ENCODE data around the gene LPAR3. TPM values are rescaled to one million over a fixed set of nuclear protein-coding genes. Genes with fewer than 3 reads are reported as not detected.

Gene LPAR3
- total RNA-seq, 4 donors from 2014 or later = 3.5 to 10.9 (median 4.1) TPM; not detected in 1

GRCh38 chr1:84823511-84823910 is 69.5 kb downstream of the LPAR3 start:
- Histone ChIP-seq H3K4me1 (no peaks in the 10 kb centered on the region), H3K9me3 (no peaks in the 10 kb centered on the region), H3K4me3 (no peak overlapping the region), H3K27me3 (no peaks in the 10 kb centered on the region), H3K36me3 (no peaks in the 10 kb centered on the region), H3K27ac (no peak overlapping the region)
- no peak for TF ChIP-seq CTCF (IDR thresholded peaks at IDR 0.05)
- no peak for TF ChIP-seq POLR2AphosphoS5 (IDR thresholded peaks at IDR 0.05)
- no peak for TF ChIP-seq POLR2A (IDR thresholded peaks at IDR 0.05)
- intact Hi-C loops (cut with DNase I; ENCODE audit: low total_unique reads) (no loop called here), in situ Hi-C loops (cut with MboI; ENCODE audit: low pct_ligation_motif_present in 1 of 4, low pct_unique_long_range_greater_than_20kb in 1 of 4, low sequenced_read_pairs in 3 of 4) (no loop called here)
- no peak for DNase-seq

DNA sequence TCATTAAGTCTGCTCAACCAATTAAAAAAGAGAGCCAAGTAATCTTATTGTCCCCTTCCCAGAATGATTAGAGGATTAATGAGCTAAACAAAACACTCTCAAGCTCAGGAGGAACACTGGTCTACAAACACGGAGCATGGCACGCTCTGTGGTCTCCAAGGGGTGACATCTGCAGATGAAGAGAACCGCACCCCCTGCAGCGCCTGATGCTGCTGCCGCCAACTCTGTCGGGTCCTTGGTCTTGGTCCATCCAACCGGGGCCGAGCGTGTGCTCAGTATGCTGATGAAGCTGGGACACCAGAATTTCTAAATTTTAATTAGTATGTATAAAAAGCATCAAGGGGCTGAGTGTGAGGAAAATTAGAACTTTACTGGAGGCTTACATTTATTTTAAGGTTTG is 82.7 kb downstream of the LPAR3 start:
- intact Hi-C loops (cut with DNase I; ENCODE audit: low total_unique reads) (no loop called here), in situ Hi-C loops (cut with MboI; ENCODE audit: low pct_ligation_motif_present in 1 of 4, low pct_unique_long_range_greater_than_20kb in 1 of 4, low sequenced_read_pairs in 3 of 4) (no loop called here)
- Histone ChIP-seq H3K4me1 (peaks cover 0 to 5% (median 3%) of the 10 kb centered on the region in 4 donors), H3K4me3 (no peak overlapping the region), H3K9me3 (no peaks in the 10 kb centered on the region), H3K27ac (no peak overlapping the region), H3K36me3 (no peaks in the 10 kb centered on the region), H3K27me3 (no peaks in the 10 kb centered on the region)
- TF ChIP-seq POLR2A (IDR thresholded peaks at IDR 0.05) = no peak
- TF ChIP-seq POLR2AphosphoS5 (IDR thresholded peaks at IDR 0.05) = no peak
- 88 to 100% methylated on average over 2 to 9 of the region's 9 CpGs for WGBS, 2 donors (ENCODE audit: low coverage in 1 of 2)
- no peak for DNase-seq

- TF ChIP-seq POLR2AphosphoS5 (IDR thresholded peaks at IDR 0.05) (no peak), CTCF (IDR thresholded peaks at IDR 0.05) (no peak), POLR2A (IDR thresholded peaks at IDR 0.05) (no peak), EP300 (IDR thresholded peaks at IDR 0.05; ENCODE audit: low read depth) (no peak)
- 91 to 92% methylated on average over 3 of the region's 3 CpGs for WGBS, 2 donors (ENCODE audit: low coverage in 1 of 2)
- Histone ChIP-seq H3K27ac (no peak overlapping the region), H3K4me3 (no peak overlapping the region), H3K4me1 (peaks cover 0 to 15% (median 6%) of the 10 kb centered on the region in 4 donors), H3K9me3 (no peaks in the 10 kb centered on the region), H3K36me3 (no peaks in the 10 kb centered on the region), H3K27me3 (no peaks in the 10 kb centered on the region)
- no peak for DNase-seq
- in situ Hi-C loops (cut with MboI; ENCODE audit: low pct_ligation_motif_present in 1 of 4, low pct_unique_long_range_greater_than_20kb in 1 of 4, low sequenced_read_pairs in 3 of 4) (no loop called here), intact Hi-C loops (cut with DNase I; ENCODE audit: low total_unique reads) (no loop called here)
These were observed 84.0 kb downstream of the LPAR3 start for GRCh38 chr1:84809023-84809422.

- peak overlapping the region in 3 of 4 donors; percentile 42 to 54 (median 45) for H3K27ac ChIP-seq
- no peak for DNase-seq
- no peaks in the 10 kb centered on the region for H3K27me3 ChIP-seq
- peaks cover 0 to 28% (median 10%) of the 10 kb centered on the region in 4 donors for H3K4me1 ChIP-seq
- in situ Hi-C loops (cut with MboI; ENCODE audit: low pct_ligation_motif_present in 1 of 4, low pct_unique_long_range_greater_than_20kb in 1 of 4, low sequenced_read_pairs in 3 of 4) (no loop called here), intact Hi-C loops (cut with DNase I; ENCODE audit: low total_unique reads) (no loop called here)
- H3K9me3 ChIP-seq = no peaks in the 10 kb centered on the region
- H3K4me3 ChIP-seq = no peak overlapping the region
- no peak for TF ChIP-seq CTCF (IDR thresholded peaks at IDR 0.05)
- no peak for TF ChIP-seq POLR2A (IDR thresholded peaks at IDR 0.05)
- no peak for TF ChIP-seq POLR2AphosphoS5 (IDR thresholded peaks at IDR 0.05)
- TF ChIP-seq EP300 (IDR thresholded peaks at IDR 0.05; ENCODE audit: low read depth) = no peak
- WGBS, 2 donors (ENCODE audit: low coverage in 1 of 2) = 65 to 67% methylated on average over 1 of the region's 1 CpG
- H3K36me3 ChIP-seq = no peaks in the 10 kb centered on the region
These were observed 89.4 kb downstream of the LPAR3 start for GRCh38 chr1:84803604-84804003.

- Histone ChIP-seq H3K4me1 (peaks cover 0 to 28% (median 10%) of the 10 kb centered on the region in 4 donors), H3K36me3 (no peaks in the 10 kb centered on the region), H3K27me3 (no peaks in the 10 kb centered on the region), H3K9me3 (no peaks in the 10 kb centered on the region), H3K27ac (peak overlapping the region in 3 of 4 donors; percentile 42 to 54 (median 45)), H3K4me3 (no peak overlapping the region)
- intact Hi-C loops (cut with DNase I; ENCODE audit: low total_unique reads) = no loop called here
- no peak for TF ChIP-seq POLR2A (IDR thresholded peaks at IDR 0.05)
- no peak for TF ChIP-seq POLR2AphosphoS5 (IDR thresholded peaks at IDR 0.05)
- TF ChIP-seq CTCF (IDR thresholded peaks at IDR 0.05) = no peak
- TF ChIP-seq EP300 (IDR thresholded peaks at IDR 0.05; ENCODE audit: low read depth) = no peak
- in situ Hi-C loops (cut with MboI; ENCODE audit: low pct_ligation_motif_present in 1 of 4, low pct_unique_long_range_greater_than_20kb in 1 of 4, low sequenced_read_pairs in 3 of 4) = no loop called here
- 60 to 70% methylated on average over 1 of the region's 1 CpG for WGBS, 2 donors (ENCODE audit: low coverage in 1 of 2)
- no peak for DNase-seq
These were observed 90.3 kb downstream of the LPAR3 start for GRCh38 chr1:84802567-84803232.

Data from transverse colon (tissue), 4 donors.